ES-I3 (cell line): ENCODE data around the gene FHIT.

Experiments
- H3K36me3 ChIP-seq: 2 replicates; pipeline ENCODE4 v1.6.1; 2013; ENCODE audit warnings: mild to moderate bottlenecking, low read length, control low read depth, moderate library complexity; ENCODE audit not compliant: insufficient read depth
- H3K4me1 ChIP-seq: 2 replicates; pipeline ENCODE4 v1.6.1; 2013; ENCODE audit warnings: mild to moderate bottlenecking, control low read depth, low read length; ENCODE audit not compliant: insufficient read depth
- H3K9ac ChIP-seq: 2 replicates; pipeline ENCODE4 v1.6.1; 2013; ENCODE audit warnings: low read depth, mild to moderate bottlenecking, low read length, moderate library complexity
- H3K9me3 ChIP-seq: 2 replicates; pipeline ENCODE4 v1.6.1; 2013; ENCODE audit warnings: mild to moderate bottlenecking, low read length, moderate library complexity; ENCODE audit not compliant: control insufficient read depth, insufficient read depth

The FHIT gene

DNA sequence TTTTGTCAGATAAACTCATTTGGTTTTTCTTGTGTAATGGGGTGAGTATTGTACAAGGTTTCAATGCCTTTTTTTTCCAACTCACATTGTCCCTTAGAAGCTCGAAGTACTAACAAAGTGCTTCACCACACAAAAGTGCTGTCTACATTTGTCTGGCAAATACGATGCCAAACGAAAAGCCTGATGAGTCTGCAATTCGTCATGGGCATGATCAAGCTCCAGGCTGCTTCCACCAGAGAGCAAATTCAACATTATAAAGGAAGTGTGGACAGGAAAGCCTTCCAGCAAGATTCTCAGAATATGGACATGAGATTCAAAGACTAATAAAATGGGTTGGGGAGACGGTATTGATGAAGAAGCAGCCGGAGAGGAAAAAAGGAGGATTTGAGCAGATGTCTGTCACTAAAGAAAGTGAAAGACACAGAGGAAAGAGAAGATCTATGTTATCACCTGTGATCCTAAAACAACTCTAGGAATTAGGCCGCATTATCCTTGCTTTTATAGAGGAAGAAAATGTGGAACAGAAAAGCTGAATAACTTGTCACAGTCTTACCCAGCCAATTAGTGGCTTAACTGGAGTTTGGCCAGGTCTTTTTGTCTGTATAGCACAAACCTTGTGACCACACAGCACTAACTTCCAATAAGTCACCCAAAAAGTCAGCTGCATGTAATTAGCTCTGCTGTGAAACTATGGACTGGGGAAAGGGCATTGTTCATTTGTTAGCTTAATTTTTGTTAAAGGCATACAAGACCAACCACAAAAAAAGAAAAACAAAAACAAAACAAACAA lies 494.8 kb downstream of the FHIT start:
- Histone ChIP-seq H3K9me3 (no peaks in the 10 kb centered on the region), H3K4me1 (peaks cover 16% of the 10 kb centered on the region; the same call in 1 of the 2 replicates), H3K36me3 (no peaks in the 10 kb centered on the region), H3K9ac (no peak overlapping the region)

DNA sequence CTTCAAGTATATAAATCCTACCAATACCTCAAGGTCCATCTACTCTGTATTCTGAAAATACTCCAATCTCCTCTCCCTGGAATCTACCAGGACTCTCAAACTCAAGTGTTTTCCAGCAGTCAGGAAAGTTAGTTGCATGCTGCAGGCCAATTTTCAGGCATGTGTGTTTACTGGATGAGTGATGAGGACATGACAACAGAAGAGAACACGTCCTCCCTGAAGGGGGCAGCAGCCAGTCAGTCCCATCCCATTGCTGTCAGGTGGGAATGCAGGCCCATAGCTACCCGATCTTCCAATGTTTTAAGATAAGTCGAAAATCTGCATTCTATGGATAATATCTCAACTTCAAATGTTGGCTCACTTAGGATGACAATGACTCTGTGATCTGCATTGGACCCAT lies 496.2 kb downstream of the FHIT start:
- Histone ChIP-seq H3K9ac (no peak overlapping the region), H3K4me1 (0 out of 2 replicates have a peak, but pooled peaks cover 3% of the 10 kb centered on the region), H3K36me3 (no peaks in the 10 kb centered on the region)

DNA sequence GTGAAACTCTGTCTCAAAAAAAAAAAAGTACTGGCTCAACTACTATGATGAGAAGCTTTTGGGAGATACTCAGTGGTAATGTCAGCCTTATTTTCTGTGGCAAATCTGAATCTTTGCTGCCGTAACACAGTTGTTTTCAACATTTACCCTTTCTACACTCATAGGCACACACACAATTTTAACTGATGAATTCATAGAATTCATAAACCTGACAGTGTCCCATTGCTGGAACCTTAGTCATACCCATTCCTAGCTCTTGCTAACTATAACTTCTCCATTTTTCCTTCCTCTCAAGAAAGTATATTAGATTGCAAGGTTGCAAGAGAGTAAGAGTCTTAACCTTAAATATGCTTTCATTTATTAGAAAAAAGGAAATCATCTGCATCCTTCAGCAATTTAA lies 496.6 kb downstream of the FHIT start:
- Histone ChIP-seq H3K9me3 (peaks cover 8% of the 10 kb centered on the region), H3K9ac (no peak overlapping the region), H3K4me1 (0 out of 2 replicates have a peak, but pooled peaks cover 3% of the 10 kb centered on the region), H3K36me3 (no peaks in the 10 kb centered on the region)

More for the DNA sequence above, 496.2 kb downstream of the FHIT start:
- peaks cover 4% of the 10 kb centered on the region for H3K9me3 ChIP-seq

DNA sequence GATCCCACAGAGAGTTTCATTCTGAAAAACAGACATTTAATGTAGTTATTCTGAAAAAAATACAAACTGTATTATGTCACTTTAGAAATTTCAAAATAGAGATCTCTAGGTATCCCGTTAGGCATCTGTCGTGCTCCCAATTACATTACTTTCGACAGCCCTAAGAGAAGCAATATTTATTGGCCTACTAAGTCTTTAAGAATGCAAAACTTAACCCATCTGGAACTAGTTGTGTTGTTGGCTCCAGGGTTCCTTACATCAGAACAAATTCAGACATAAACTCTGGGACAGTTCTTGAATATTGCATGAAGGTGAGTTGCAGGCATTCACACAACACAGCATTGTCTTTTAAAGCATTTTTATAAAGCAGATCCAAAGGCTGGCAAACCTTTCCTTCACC lies 498.4 kb downstream of the FHIT start:
- Histone ChIP-seq H3K36me3 (no peaks in the 10 kb centered on the region), H3K9ac (no peak overlapping the region), H3K9me3 (peaks cover 8% of the 10 kb centered on the region), H3K4me1 (0 out of 2 replicates have a peak, but pooled peaks cover 3% of the 10 kb centered on the region)

DNA sequence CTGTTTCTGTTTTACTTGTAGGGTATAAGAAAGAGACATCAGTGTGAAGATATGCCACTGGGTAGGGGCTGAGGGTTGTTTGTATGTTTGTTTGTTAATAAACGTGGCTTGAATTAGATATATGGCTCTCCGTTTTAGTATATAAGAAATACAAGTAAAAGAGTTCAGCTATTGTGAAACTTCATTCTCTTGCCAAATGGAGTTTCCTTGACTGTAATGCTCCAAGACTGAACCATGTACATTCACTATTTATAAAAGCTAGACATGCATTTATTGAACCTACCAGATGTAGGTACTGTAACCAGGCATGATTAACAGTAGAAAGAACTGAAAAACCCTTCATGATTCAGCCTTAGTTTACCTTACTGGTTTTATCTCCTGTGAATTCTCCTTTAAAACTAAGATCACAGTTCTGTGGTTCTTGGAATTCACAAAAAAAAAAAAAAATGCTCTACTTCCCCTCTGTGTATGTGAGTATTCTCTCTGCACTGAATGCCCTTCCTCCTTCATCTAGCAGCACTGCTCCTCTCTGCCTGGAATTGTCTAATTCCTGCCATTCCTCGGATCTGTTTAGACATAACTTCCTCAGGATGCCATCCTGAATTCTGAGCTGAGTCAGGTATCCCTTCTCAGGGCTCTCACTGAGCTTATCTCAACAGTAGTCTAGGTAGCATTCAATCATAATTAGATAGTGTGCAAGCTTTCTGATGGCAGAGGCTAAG lies 504.4 kb downstream of the FHIT start:
- Histone ChIP-seq H3K9me3 (peaks cover 8% of the 10 kb centered on the region), H3K4me1 (peaks cover 21% of the 10 kb centered on the region), H3K9ac (no peak overlapping the region), H3K36me3 (no peaks in the 10 kb centered on the region)

DNA sequence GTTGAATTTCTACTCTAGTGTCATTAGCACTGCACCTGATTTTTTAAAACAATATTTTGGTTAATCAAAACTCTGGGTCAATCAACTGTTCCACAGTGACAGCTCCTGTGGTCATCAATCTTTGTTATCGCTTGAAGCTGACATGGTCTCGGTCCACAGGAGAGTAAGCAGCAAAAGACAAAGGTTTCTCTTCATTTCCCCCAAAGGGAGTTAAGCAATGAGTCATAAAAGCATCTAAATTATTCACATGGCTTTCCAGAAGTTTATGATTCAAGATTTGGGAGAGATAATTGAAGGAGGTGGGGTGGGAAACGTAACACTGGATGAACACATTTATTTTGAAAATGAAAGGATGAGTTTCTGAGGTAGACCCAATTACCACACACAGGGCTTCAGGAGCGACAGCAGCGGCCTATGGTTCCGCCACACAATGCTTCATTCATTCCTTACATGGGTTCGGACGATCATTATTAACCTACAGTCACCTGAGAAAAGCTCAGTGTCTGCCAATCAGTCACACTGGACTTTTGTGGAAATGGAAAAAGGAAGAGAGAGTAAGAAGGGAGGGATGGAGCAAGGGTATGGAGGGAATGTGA lies 505.1 kb downstream of the FHIT start:
- peaks cover 25% of the 10 kb centered on the region for H3K4me1 ChIP-seq
- H3K9me3 ChIP-seq, result peaks cover 8% of the 10 kb centered on the region
- no peaks in the 10 kb centered on the region for H3K36me3 ChIP-seq
- no peak overlapping the region for H3K9ac ChIP-seq

DNA sequence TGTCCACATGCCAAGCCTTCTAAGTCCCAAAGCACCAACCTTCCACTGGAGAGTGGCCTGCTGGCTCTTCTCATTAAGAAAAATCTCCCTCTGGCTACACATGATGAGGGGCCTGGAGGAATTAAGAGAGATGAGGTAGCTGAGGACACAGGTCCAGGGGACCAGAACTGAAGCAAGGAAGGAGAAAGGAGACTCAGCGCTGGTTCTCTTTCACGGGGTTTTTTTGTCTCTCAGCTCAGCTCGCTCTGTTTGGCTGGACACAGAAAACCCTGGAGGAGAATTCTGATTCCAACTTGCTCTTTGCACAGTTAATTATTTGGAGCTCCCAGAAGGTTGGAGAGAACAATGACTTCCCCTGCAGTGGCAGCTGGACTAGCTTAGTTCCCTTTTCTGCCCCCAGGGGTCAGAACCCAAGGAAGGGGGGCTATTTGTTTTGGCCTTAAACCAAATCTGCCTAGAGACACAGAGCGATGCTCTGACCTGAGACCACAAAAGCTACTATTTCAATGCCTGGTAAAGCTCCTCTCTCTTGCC lies 507.6 kb downstream of the FHIT start:
- peaks cover 36% of the 10 kb centered on the region for H3K4me1 ChIP-seq
- no peaks in the 10 kb centered on the region for H3K36me3 ChIP-seq
- no peak overlapping the region for H3K9ac ChIP-seq
- no peaks in the 10 kb centered on the region; the same call in 1 of the 2 replicates for H3K9me3 ChIP-seq

DNA sequence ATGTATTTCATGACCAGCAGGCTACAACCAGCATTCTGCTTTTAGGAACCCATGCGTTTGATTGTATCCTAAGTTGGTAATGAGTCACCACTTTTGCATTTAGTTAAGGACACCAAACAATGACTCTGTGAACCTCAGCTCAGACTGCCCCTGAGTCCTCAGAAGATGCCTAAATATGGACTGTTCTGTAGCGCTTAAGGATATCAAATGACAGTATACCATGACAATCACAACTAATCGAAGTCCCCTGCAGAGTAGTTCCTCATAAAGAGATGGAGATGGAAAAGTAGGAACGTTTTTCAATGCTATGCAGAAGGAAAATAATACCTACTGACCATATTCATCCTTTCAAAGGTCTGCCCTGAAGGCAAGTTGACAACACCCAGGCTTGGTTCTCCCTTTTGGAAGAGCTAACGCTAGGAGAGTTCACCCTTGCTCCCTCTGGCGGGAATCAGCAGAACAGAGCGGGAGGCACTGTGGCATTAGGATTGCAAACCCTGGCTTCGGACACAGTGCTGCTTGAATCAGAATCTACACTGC lies 508.6 kb downstream of the FHIT start:
- Histone ChIP-seq H3K36me3 (no peaks in the 10 kb centered on the region), H3K9me3 (no peaks in the 10 kb centered on the region), H3K9ac (no peak overlapping the region), H3K4me1 (peaks cover 40% of the 10 kb centered on the region)

DNA sequence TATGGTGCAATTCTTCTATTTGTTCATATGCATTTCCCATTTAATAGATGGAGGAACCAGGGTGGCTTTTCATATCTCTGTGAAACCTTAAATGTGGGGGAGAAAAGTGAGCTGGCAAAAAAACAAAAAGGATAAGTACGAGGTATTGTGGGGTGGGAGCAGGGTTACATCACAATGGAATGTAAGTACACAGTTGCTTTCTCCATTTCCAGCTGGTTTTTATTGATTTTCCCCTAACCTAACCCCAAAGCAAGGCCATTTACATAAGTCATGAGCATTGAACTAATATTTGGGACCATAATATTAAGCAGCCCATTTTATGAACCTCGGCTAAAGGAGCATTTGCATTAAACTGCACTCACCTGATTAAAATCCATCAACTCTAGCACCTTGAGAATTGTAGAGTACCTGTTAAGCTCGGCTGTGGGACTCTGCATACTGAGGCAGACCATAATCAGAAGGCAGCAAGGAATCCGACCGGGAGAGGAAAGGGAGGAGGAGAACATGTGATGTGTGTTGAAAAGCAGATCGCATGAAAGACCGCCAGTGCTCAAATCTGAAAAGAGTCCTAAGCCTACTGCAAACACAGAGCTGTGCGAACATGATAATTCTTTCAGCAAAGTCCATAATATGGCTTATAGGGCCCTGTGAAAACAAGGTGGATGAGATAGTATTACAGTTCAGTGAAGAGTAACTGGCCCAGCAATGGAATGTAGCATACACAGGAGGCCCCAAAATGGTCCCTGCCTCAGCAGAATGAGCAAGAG lies 513.4 kb downstream of the FHIT start:
- no peaks in the 10 kb centered on the region for H3K9me3 ChIP-seq
- H3K9ac ChIP-seq, result no peak overlapping the region
- H3K4me1 ChIP-seq, result peaks cover 28% of the 10 kb centered on the region
- no peaks in the 10 kb centered on the region for H3K36me3 ChIP-seq

DNA sequence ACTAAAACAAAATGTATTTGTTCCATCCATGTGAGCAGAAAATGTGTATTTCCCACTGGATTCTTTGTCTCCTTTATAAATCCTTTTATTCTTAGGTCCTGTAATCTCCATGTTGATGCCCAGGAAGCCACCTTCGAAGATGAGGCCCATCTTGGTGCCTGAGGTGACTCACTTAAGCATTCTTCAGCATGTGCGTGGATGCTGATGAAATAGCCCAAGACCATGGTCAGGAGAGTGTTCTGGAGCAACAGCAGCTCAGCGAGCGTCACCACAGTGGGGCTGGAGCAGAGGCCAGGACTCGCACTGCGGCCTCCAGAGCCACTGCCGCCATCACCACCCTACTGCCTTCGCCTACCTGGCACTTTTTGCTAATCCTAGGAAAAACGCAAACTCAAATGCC lies 520.9 kb downstream of the FHIT start:
- Histone ChIP-seq H3K9me3 (no peaks in the 10 kb centered on the region), H3K36me3 (no peaks in the 10 kb centered on the region), H3K9ac (no peak overlapping the region), H3K4me1 (no peaks in the 10 kb centered on the region)

DNA sequence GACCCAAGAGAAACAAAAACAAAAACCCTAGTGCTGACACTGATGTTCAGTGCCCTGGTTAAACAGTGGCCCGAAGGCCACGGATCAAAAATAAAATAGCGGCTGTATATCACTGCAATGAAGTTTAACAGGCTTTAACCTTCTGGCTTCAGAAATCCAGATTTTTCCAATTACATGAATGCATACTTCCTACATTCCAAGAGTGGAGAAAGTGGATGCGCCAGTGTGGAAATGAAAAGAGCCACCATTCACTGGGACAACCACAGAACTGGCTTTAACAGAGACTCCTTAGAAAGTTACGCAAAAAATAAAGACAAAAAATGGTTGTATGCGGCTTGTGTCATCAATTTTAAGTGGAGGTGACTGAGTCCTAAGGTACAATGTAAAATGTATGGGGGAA lies 522.2 kb downstream of the FHIT start:
- H3K9me3 ChIP-seq, result no peaks in the 10 kb centered on the region
- no peaks in the 10 kb centered on the region for H3K4me1 ChIP-seq
- H3K9ac ChIP-seq, result no peak overlapping the region
- no peaks in the 10 kb centered on the region for H3K36me3 ChIP-seq

DNA sequence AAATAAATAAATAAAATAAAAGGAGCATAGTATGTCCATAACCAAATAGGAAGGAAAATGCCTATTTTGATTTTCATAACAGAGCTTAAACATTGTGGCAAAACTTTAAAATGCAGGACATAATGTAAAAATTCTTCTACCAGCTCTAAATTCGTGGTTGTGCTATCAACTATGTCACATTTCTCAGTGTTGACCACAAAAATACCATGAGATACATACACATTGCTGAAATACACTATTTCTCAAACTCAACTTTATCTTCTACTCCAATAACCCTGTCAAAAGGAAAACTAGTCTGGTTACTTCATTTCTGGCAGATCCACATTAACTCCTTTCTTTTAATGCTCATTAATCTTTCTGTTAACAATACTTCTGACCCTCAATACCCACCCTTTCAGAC lies 523.2 kb downstream of the FHIT start:
- no peaks in the 10 kb centered on the region for H3K4me1 ChIP-seq
- H3K9me3 ChIP-seq, result no peaks in the 10 kb centered on the region
- H3K36me3 ChIP-seq, result no peaks in the 10 kb centered on the region
- no peak overlapping the region for H3K9ac ChIP-seq

DNA sequence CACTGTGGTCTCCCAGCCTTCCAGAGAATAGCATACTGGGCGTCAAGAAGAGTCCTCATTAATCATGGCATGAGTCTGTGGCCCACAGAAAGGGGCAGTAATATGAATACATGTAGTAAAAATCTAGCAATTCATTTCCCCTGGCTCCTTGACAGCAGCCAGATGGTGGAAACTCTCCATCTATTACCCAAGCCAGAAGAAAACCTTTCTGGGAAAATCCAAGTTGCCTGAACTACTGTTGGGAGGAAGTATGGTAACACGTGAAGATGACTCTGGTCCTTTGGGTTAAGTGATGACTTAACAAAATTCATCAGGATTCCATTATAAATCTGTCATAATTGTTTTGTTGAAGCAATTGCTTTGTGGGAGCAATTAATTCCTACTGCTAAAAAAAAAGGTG lies 530.5 kb downstream of the FHIT start:
- H3K9me3 ChIP-seq, result no peaks in the 10 kb centered on the region
- no peaks in the 10 kb centered on the region for H3K4me1 ChIP-seq
- H3K9ac ChIP-seq, result no peak overlapping the region
- no peaks in the 10 kb centered on the region for H3K36me3 ChIP-seq

DNA sequence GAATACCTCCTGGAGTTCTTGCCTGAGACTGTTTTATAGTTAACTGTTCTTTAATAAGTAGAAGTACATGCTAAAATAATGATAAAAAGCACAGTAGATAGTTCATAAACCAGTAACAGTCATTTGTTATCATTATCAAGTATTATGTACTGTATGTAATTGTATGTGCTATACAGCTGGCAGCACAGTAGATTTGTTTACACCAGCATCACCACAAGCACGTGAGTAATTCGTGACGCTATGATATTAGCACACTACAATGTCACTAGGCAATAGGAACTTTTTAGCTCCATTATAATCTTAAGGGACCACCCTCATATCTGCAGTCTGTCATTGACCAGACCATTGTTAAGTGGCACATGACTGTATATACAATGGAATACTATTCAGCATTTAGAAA lies 534.7 kb downstream of the FHIT start:
- H3K36me3 ChIP-seq, result no peaks in the 10 kb centered on the region

More for the DNA sequence above, 534.7 kb downstream of the FHIT start:
- no peak overlapping the region for H3K9ac ChIP-seq
- H3K9me3 ChIP-seq, result no peaks in the 10 kb centered on the region
- no peaks in the 10 kb centered on the region for H3K4me1 ChIP-seq
